GM12891 (cell line): ENCODE data around the gene MRPS18B.

ENCODE experiments used
- PAX5 ChIP-seq: IDR thresholded peaks from 2 replicates; pipeline ENCODE4 v1.6.1; 2011; ENCODE audit warnings: low read length, moderate library complexity, mild to moderate bottlenecking; ENCODE audit not compliant: insufficient read depth, severe bottlenecking
- POLR2AphosphoS5 ChIP-seq: IDR thresholded peaks from 2 replicates; pipeline ENCODE4 v1.6.1; 2011; ENCODE audit warnings: low read depth, low read length, control low read depth
- TAF1 ChIP-seq: IDR thresholded peaks from 2 replicates; pipeline ENCODE4 v1.6.1; 2011; ENCODE audit warnings: low read depth, low read length, control low read depth

GRCh38 chr6:30612213-30612612 lies 5.4 kb upstream of the MRPS18B start:
- peak; percentile 4; the same call in 1 of the 2 replicates for TF ChIP-seq POLR2AphosphoS5
- TF ChIP-seq TAF1: no peak
- TF ChIP-seq PAX5: no peak
